ENCODE measurements around the gene VARS2.

VARS2 gene

GRCh38 chr6:30900863-30901417, 13.1 kb upstream of the VARS2 start:
- TF ChIP-seq TCF12 (IDR thresholded peaks at IDR 0.05; ENCODE audit: low read depth): no peak
- TF ChIP-seq EP300 (IDR thresholded peaks at IDR 0.05; ENCODE audit: borderline replicate concordance): no peak
- no peak for TF ChIP-seq TEAD4 (IDR thresholded peaks at IDR 0.05)
- no peak for TF ChIP-seq CEBPB (IDR thresholded peaks at IDR 0.05)
- no peak for TF ChIP-seq YY1 (IDR thresholded peaks at IDR 0.05; ENCODE audit: low read depth)
- TF ChIP-seq ZBTB7A (IDR thresholded peaks at IDR 0.05; ENCODE audit: low read depth): no peak

GRCh38 chr6:30901436-30901835, 12.6 kb upstream of the VARS2 start:
- TF ChIP-seq MAX (IDR thresholded peaks at IDR 0.05) (no peak), FOXM1 (IDR thresholded peaks at IDR 0.05; ENCODE audit: borderline replicate concordance, low read depth) (no peak), TCF12 (IDR thresholded peaks at IDR 0.05; ENCODE audit: low read depth) (no peak), TEAD4 (IDR thresholded peaks at IDR 0.05) (no peak), TAF1 (IDR thresholded peaks at IDR 0.05; ENCODE audit: low read depth) (no peak), YY1 (IDR thresholded peaks at IDR 0.05; ENCODE audit: low read depth) (no peak), ZBTB7A (IDR thresholded peaks at IDR 0.05; ENCODE audit: low read depth) (no peak), USF1 (IDR thresholded peaks at IDR 0.05) (no peak), RAD21 (IDR thresholded peaks at IDR 0.05; ENCODE audit: low read depth) (no peak), NFIC (IDR thresholded peaks at IDR 0.05) (no peak), CREB1 (IDR thresholded peaks at IDR 0.05; ENCODE audit: low read depth) (no peak), CEBPB (IDR thresholded peaks at IDR 0.05) (no peak), EGR1 (IDR thresholded peaks at IDR 0.05) (no peak)

GRCh38 chr6:30902709-30903108, 11.3 kb upstream of the VARS2 start:
- no peak for TF ChIP-seq REST (IDR thresholded peaks at IDR 0.05; ENCODE audit: low read depth)
- TF ChIP-seq MAX (IDR thresholded peaks at IDR 0.05): peak; percentile 51; the same call in 1 of the 2 replicates
- TF ChIP-seq USF1 (IDR thresholded peaks at IDR 0.05): peak; percentile 71

GRCh38 chr6:30903236-30903635, 10.8 kb upstream of the VARS2 start:
- TF ChIP-seq NFIC (IDR thresholded peaks at IDR 0.05) (no peak), FOXM1 (IDR thresholded peaks at IDR 0.05; ENCODE audit: borderline replicate concordance, low read depth) (no peak), CEBPB (IDR thresholded peaks at IDR 0.05) (no peak), ZBTB7A (IDR thresholded peaks at IDR 0.05; ENCODE audit: low read depth) (no peak), YY1 (IDR thresholded peaks at IDR 0.05; ENCODE audit: low read depth) (no peak), TCF12 (IDR thresholded peaks at IDR 0.05; ENCODE audit: low read depth) (no peak), MAX (IDR thresholded peaks at IDR 0.05) (no peak), RAD21 (IDR thresholded peaks at IDR 0.05; ENCODE audit: low read depth) (no peak), TEAD4 (IDR thresholded peaks at IDR 0.05) (no peak), TAF1 (IDR thresholded peaks at IDR 0.05; ENCODE audit: low read depth) (no peak), EP300 (IDR thresholded peaks at IDR 0.05; ENCODE audit: borderline replicate concordance) (no peak), REST (IDR thresholded peaks at IDR 0.05; ENCODE audit: low read depth) (no peak)

GRCh38 chr6:30907758-30908591, 6.1 kb upstream of the VARS2 start, which contains the start of gene GTF2H4:
TSS of gene GTF2H4 (plus strand) at chr6:30908207.
- peak; percentile 45 for TF ChIP-seq YY1 (IDR thresholded peaks at IDR 0.05; ENCODE audit: low read depth)
- TF ChIP-seq ZBTB7A (IDR thresholded peaks at IDR 0.05; ENCODE audit: low read depth): no peak
- TF ChIP-seq EGR1 (IDR thresholded peaks at IDR 0.05): peak; percentile 98
- no peak for TF ChIP-seq FOXM1 (IDR thresholded peaks at IDR 0.05; ENCODE audit: borderline replicate concordance, low read depth)
- TF ChIP-seq USF1 (IDR thresholded peaks at IDR 0.05): peak; percentile 57
- no peak for TF ChIP-seq RAD21 (IDR thresholded peaks at IDR 0.05; ENCODE audit: low read depth)
- 0 out of 2 replicates have a peak, but pooled peaks have one; percentile 17 for TF ChIP-seq REST (IDR thresholded peaks at IDR 0.05; ENCODE audit: low read depth)
- TF ChIP-seq TAF1 (IDR thresholded peaks at IDR 0.05; ENCODE audit: low read depth): peak; percentile 59; the same call in 1 of the 2 replicates
- TF ChIP-seq MAX (IDR thresholded peaks at IDR 0.05): peak; percentile 81
- no peak for TF ChIP-seq CEBPB (IDR thresholded peaks at IDR 0.05)
- TF ChIP-seq TCF12 (IDR thresholded peaks at IDR 0.05; ENCODE audit: low read depth): peak; percentile 68
- no peak for TF ChIP-seq EP300 (IDR thresholded peaks at IDR 0.05; ENCODE audit: borderline replicate concordance)
- TF ChIP-seq CREB1 (IDR thresholded peaks at IDR 0.05; ENCODE audit: low read depth): no peak
- TF ChIP-seq NFIC (IDR thresholded peaks at IDR 0.05): peak; percentile 37; the same call in 1 of the 2 replicates
- no peak for TF ChIP-seq TEAD4 (IDR thresholded peaks at IDR 0.05)

Measured in Ishikawa (cell line).